Choroid plexus epithelial cell (primary cell): ENCODE data around the gene SAMD15.
A peak's percentile ranks its signal among the peaks of the same experiment; 100 is the strongest.

Source experiments
- DNase-seq: peaks from one replicate; pipeline ENCODE4 v3.0.0-alpha.2; 2010; ENCODE audit warnings: low read depth
- H3K4me3 ChIP-seq: 2 replicates; pipeline ENCODE4 v1.5.1; 2011; ENCODE audit warnings: low read depth, mild to moderate bottlenecking, control low read depth, low read length, moderate library complexity
- TF ChIP-seq, protein P1 (sequence below): conservative IDR thresholded peaks from 2 replicates; pipeline ENCODE4 v1.5.1; 2011; ENCODE audit warnings: low read depth, mild to moderate bottlenecking, control low read depth, inconsistent platforms, low read length, moderate library complexity

The SAMD15 gene

DNA sequence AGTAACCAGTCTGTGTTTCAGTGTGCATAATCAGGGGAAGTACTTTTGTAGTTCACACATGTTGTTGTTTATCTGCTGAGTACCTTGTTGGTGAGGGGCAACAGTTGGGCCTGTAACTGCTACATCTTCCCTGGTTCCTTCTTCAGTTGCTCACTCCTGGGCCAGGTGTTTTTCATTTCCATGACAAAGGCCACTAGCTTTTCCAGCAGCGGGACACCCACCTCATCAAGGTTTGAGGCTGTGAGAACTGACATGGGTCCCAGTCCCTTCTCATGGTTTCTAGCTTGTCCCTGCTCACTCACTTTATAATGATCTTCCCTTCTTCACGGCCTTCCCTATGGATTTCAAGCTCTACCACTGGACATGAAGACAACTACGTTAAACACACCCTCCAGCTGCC is 47.7 kb downstream of the SAMD15 start:
- no peak for DNase-seq
- TF ChIP-seq, protein P1, sequence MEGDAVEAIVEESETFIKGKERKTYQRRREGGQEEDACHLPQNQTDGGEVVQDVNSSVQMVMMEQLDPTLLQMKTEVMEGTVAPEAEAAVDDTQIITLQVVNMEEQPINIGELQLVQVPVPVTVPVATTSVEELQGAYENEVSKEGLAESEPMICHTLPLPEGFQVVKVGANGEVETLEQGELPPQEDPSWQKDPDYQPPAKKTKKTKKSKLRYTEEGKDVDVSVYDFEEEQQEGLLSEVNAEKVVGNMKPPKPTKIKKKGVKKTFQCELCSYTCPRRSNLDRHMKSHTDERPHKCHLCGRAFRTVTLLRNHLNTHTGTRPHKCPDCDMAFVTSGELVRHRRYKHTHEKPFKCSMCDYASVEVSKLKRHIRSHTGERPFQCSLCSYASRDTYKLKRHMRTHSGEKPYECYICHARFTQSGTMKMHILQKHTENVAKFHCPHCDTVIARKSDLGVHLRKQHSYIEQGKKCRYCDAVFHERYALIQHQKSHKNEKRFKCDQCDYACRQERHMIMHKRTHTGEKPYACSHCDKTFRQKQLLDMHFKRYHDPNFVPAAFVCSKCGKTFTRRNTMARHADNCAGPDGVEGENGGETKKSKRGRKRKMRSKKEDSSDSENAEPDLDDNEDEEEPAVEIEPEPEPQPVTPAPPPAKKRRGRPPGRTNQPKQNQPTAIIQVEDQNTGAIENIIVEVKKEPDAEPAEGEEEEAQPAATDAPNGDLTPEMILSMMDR: no peak
- H3K4me3 ChIP-seq: no peak overlapping the region

DNA sequence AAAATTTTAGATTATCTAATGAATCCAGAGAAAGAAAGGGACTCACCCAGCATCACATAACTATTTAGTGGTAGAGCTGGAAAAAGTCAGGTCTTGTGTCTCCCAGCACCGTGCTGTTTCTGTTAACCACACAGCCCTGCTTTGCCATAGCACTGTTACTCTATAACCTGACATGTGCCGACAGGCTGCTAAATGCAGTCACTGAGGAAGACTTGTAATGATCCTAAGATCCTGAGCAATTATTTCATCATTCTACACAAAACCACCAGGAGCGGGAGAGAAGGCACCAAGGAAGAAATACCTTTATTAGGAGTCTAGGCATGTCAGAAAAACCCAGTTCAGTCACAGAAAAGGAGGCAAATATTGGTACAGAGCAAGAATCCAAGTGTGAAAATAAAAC is 49.2 kb downstream of the SAMD15 start:
- no peak overlapping the region for H3K4me3 ChIP-seq
- DNase-seq: no peak
- TF ChIP-seq, protein P1: no peak

DNA sequence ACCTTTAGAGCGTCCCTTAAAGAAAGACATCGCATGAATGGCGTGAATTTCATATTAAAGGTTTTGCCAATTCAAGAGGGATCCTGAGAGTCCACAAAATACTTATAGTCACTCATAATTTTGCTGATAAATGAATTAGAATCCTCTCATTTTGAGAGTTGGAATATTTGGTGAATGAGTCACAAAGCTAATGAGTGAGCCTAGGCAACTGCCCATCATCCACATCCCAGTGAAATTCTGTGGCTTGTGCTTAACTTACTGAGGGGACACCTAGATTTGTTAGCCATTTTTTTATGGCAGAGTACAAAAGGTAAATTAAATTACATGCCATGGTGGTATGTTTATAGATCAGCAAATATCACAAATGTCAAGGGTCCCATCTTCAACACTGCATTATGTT is 58.9 kb downstream of the SAMD15 start:
- DNase-seq: peak; percentile 8
- H3K4me3 ChIP-seq: no peak overlapping the region
- TF ChIP-seq, protein P1: no peak

DNA sequence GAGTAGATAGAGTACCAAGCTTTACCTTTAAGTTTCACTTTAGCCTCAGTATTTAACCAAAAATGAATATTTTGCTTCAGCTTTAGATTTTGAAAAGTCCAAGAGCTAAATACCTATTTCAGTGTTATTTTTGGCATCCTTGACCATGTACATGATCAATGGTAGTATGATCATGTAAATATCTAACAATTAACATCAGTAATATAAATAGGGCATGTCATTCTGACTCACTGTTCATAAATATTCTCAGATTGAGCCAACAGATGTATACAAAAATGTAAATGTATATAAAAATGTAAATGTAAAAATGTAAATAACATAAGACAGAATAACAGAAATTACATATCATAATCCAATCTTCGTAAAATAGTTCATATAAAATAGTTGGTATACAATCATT is 61.4 kb downstream of the SAMD15 start:
- TF ChIP-seq, protein P1: no peak
- no peak overlapping the region for H3K4me3 ChIP-seq
- no peak for DNase-seq

DNA sequence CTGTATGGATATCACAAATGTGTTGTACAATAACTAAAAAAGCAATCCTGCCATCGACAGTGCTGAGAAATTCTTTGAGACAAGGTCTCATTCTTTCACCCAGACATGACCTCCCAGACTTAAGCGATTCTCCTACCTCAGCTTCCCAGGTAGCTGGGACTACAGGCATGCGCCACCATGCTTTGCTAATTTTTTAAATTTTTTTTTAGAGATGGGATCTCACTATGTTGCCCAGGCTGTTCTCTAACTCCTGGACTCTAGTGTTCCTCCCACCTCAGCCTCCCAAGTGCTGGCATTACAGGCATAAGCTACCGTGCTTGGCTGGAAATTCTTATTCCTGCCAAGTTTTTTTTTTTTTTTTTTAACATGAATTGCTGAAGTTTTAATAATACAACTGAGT is 62.7 kb downstream of the SAMD15 start:
- TF ChIP-seq, protein P1: no peak
- no peak overlapping the region for H3K4me3 ChIP-seq
- no peak for DNase-seq
